IMR-90 (cell line): ENCODE results near the gene GRIA3. TPM values are rescaled to one million over a fixed set of nuclear protein-coding genes. Genes with fewer than 3 reads are reported as not detected.

ENCODE experiments used
- ATAC-seq: fragments of 200-7000 bp; cut with Tn5 transposase; 2 replicates; pipeline ENCODE4 v1.9.1; 2020; ENCODE audit warnings: low read depth, mild to moderate bottlenecking, moderate library complexity
- BruUV-seq: library from RNA; stranded (reverse); fragments of 400-500 nt; replicated peaks from 2 replicates; lab custom pipeline; 2021; lab: Mats Ljungman, UMichigan
- CTCF ChIA-PET: fragments of 300-600 bp; formaldehyde crosslinking; extraction: SDS; loops from one replicate; lab custom pipeline; 2021; ENCODE audit warnings: antibody characterized with exemption; lab: Yijun Ruan, JAX
- POLR2A ChIA-PET: fragments of 300-600 bp; sonication (Branson Sonifier 250); formaldehyde crosslinking; loops from one replicate; lab custom pipeline; 2022; ENCODE audit warnings: antibody characterized with exemption; ENCODE audit not compliant: unreplicated experiment; lab: Charles Lee
- DNase-seq: peaks from one replicate; pipeline ENCODE4 v3.0.0; 2013
- H2AFZ ChIP-seq: replicated peaks from 2 replicates; pipeline ENCODE3; 2013; ENCODE audit warnings: low read length, mild to moderate bottlenecking; ENCODE audit not compliant: poor library complexity
- H2AK5ac ChIP-seq: 2 replicates; pipeline ENCODE4 v1.6.1; 2013; ENCODE audit warnings: low read depth, low read length, inconsistent platforms
- H2AK9ac ChIP-seq: replicated peaks from 2 replicates; pipeline ENCODE3; 2013; ENCODE audit warnings: mild to moderate bottlenecking, low read depth, low read length, moderate library complexity; ENCODE audit not compliant: poor library complexity
- H2BK120ac ChIP-seq: 2 replicates; pipeline ENCODE4 v1.6.1; 2013; ENCODE audit warnings: low read depth, low read length, inconsistent platforms
- H2BK15ac ChIP-seq: 3 replicates; pipeline ENCODE4 v1.6.1; 2013; ENCODE audit warnings: low read depth, low read length, inconsistent platforms
- H2BK20ac ChIP-seq: 2 replicates; pipeline ENCODE4 v1.6.1; 2013; ENCODE audit warnings: low read depth, mild to moderate bottlenecking, inconsistent platforms, low read length, moderate library complexity
- H2BK5ac ChIP-seq: 2 replicates; pipeline ENCODE4 v1.6.1; 2013; ENCODE audit warnings: mild to moderate bottlenecking, low read depth, low read length, inconsistent platforms; ENCODE audit not compliant: poor library complexity, severe bottlenecking
- H3K14ac ChIP-seq: replicated peaks from 2 replicates; pipeline ENCODE4 v1.6.1; 2013; ENCODE audit warnings: low read depth, low read length, inconsistent platforms
- H3K18ac ChIP-seq: 2 replicates; pipeline ENCODE4 v1.6.1; 2013; ENCODE audit warnings: low read depth, low read length, control low read depth
- H3K23ac ChIP-seq: 2 replicates; pipeline ENCODE4 v1.6.1; 2013; ENCODE audit warnings: low read depth, low read length, inconsistent platforms
- H3K27ac ChIP-seq: 2 replicates; pipeline ENCODE4 v1.5.1; 2013; ENCODE audit warnings: mild to moderate bottlenecking, control low read depth, low read length; ENCODE audit not compliant: insufficient read depth
- H3K27me3 ChIP-seq: 2 replicates; pipeline ENCODE4 v1.6.1; 2013; ENCODE audit warnings: low read length; ENCODE audit not compliant: control insufficient read depth, insufficient read depth
- H3K36me3 ChIP-seq: 2 replicates; pipeline ENCODE4 v1.6.1; 2013; ENCODE audit warnings: low read length, mixed read lengths; ENCODE audit not compliant: control insufficient read depth, insufficient read depth
- H3K4ac ChIP-seq: 2 replicates; pipeline ENCODE4 v1.6.1; 2013; ENCODE audit warnings: low read depth, low read length, inconsistent platforms
- H3K4me1 ChIP-seq: 2 replicates; pipeline ENCODE4 v1.6.1; 2013; ENCODE audit warnings: low read length, mixed read lengths; ENCODE audit not compliant: control insufficient read depth, insufficient read depth
- H3K4me2 ChIP-seq: 2 replicates; pipeline ENCODE4 v1.6.1; 2013; ENCODE audit warnings: low read depth, mild to moderate bottlenecking, control low read depth, low read length, moderate library complexity
- H3K4me3 ChIP-seq: 2 replicates; pipeline ENCODE4 v1.5.1; 2013; ENCODE audit warnings: low read depth, mild to moderate bottlenecking, control low read depth, low read length, moderate library complexity; ENCODE audit not compliant: insufficient read depth
- H3K56ac ChIP-seq: 2 replicates; pipeline ENCODE4 v1.6.1; 2013; ENCODE audit warnings: low read length, inconsistent platforms; ENCODE audit not compliant: insufficient read depth; ENCODE audit errors: extremely low read depth
- H3K79me1 ChIP-seq, 2 experiments: 2 replicates each; pipeline ENCODE4 v1.6.1; 2013; ENCODE audit warnings: low read length in 2 of 2, inconsistent platforms in 1 of 2, low read depth in 1 of 2
- H3K9ac ChIP-seq: 2 replicates; pipeline ENCODE4 v1.6.1; 2013; ENCODE audit warnings: low read depth, low read length, control low read depth
- H3K9me1 ChIP-seq: 2 replicates; pipeline ENCODE4 v1.6.1; 2013; ENCODE audit warnings: low read length, inconsistent platforms; ENCODE audit not compliant: insufficient read depth
- H3K9me3 ChIP-seq: 2 replicates; pipeline ENCODE4 v1.6.1; 2013; ENCODE audit warnings: low read length; ENCODE audit not compliant: control insufficient read depth, insufficient read depth
- H4K20me1 ChIP-seq: 2 replicates; pipeline ENCODE4 v1.6.1; 2013; ENCODE audit warnings: low read length, inconsistent platforms; ENCODE audit not compliant: insufficient read depth
- H4K5ac ChIP-seq: 2 replicates; pipeline ENCODE4 v1.6.1; 2013; ENCODE audit warnings: mild to moderate bottlenecking, low read depth, low read length, control low read depth
- H4K8ac ChIP-seq, 2 experiments: 2 replicates each; pipeline ENCODE4 v1.6.1; 2013; ENCODE audit warnings: low read depth in 2 of 2, low read length in 2 of 2, control low read depth in 1 of 2, inconsistent platforms in 1 of 2
- H4K91ac ChIP-seq: 2 replicates; pipeline ENCODE4 v1.6.1; 2013; ENCODE audit warnings: low read depth, low read length, inconsistent platforms; ENCODE audit not compliant: insufficient read depth
- MAZ ChIP-seq: IDR thresholded peaks from 2 replicates; pipeline ENCODE4 v1.6.1; 2012; ENCODE audit warnings: low read depth, mild to moderate bottlenecking, low read length, improper control_type of control experiment, moderate library complexity, borderline replicate concordance
- WGBS, 2 experiments: methylation state at CpG; one replicate each; pipeline versions ENCODE4 v1.1.5 to v1.1.7; 2013; ENCODE audit warnings: missing lambda C conversion rate in 2 of 2; ENCODE audit not compliant: insufficient read length in 1 of 2; ENCODE audit errors: extremely low coverage in 2 of 2; 5-methylcytosine and 5-hydroxymethylcytosine counted together
- dilution Hi-C: fragments of 300-500 bp; cut with HindIII; formaldehyde crosslinking; loops from one replicate; pipeline ENCODE4 v1.14.3; 2018; ENCODE audit warnings: low sequenced_read_pairs; ENCODE audit not compliant: unreplicated experiment
- in situ Hi-C: fragments of 300-500 bp; cut with MboI; formaldehyde crosslinking; loops from 3 replicates; pipeline ENCODE4 v1.14.3; 2019; ENCODE audit warnings: low sequenced_read_pairs, inconsistent platforms, mixed read lengths
- intact Hi-C: fragments of 100-400 bp; cut with micrococcal nuclease; formaldehyde crosslinking; loops from 2 replicates; pipeline ENCODE4 v1.10.0; 2022
- polyA plus RNA-seq, 3 experiments: library from polyadenylated mRNA; depleted of rRNA; stranded (reverse); fragments of >200 nt; gene quantifications; 2 replicates each; pipeline ENCODE4 v1.2.3, GENCODE V29; 2012; ENCODE audit warnings: low replicate concordance in 1 of 3
- total RNA-seq: library from RNA; depleted of rRNA; stranded (reverse); fragments of >200 nt; gene quantifications from 2 replicates; pipeline ENCODE4 v1.2.3, GENCODE V29; 2012

GRIA3 gene
- total and polyA plus RNA-seq, 2 of the 4 experiments (the other 2 are of a cell fraction), result not detected

DNA sequence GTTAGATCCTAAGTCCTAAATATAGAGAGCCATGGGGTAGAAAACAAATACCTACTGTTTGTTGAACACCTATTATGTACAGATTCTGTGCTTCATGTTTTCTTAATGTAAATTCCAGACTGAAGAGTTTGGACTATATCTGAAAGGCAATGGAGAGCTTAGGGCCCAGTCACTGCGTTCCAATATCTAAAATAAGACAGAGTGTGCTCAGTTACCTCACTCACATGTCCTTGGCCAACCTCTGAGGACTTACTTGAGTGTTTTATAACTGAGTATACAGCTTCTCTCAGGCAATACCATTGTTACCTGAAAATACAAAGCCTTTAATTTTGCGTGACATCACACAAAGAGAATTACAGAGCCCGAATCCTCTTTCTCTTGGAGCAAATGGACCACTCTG lies 53.2 kb downstream of the GRIA3 start:
- TF ChIP-seq MAZ, result no peak
- Histone ChIP-seq H3K4me2 (no peak overlapping the region), H3K9ac (no peak overlapping the region), H4K20me1 (no peaks in the 10 kb centered on the region), H2BK5ac (no peak overlapping the region), H4K5ac (no peak overlapping the region), H3K36me3 (no peaks in the 10 kb centered on the region), H3K4me1 (no peaks in the 10 kb centered on the region), H2BK15ac (no peak overlapping the region), H2AK5ac (no peak overlapping the region), H3K79me1 (no peaks in the 10 kb centered on the region), H4K8ac (no peak overlapping the region), H2BK120ac (no peak overlapping the region), H3K27ac (no peak overlapping the region), H4K91ac (no peak overlapping the region), H2AK9ac (no peak overlapping the region), H3K18ac (no peak overlapping the region), H3K23ac (no peak overlapping the region), H3K56ac (no peak overlapping the region), H3K9me1 (no peaks in the 10 kb centered on the region), H2AFZ (no peak overlapping the region), H2BK20ac (no peak overlapping the region), H3K27me3 (no peaks in the 10 kb centered on the region), H3K4me3 (no peak overlapping the region), H3K14ac (no peak overlapping the region), H3K9me3 (no peaks in the 10 kb centered on the region), H3K4ac (no peak overlapping the region)
- WGBS, 2 experiments, result no CpG with 5 or more reads among the region's 3 CpGs
- DNase-seq (no peak), ATAC-seq (no peak)
- CTCF ChIA-PET, result no interaction called here
- BruUV-seq, result no TSS peak
- intact Hi-C loops (no loop called here), dilution Hi-C loops (no loop called here), in situ Hi-C loops (no loop called here)
- POLR2A ChIA-PET, result no interaction called here
